ENCODE measurements around the gene GAPDH.

The GAPDH gene

DNA sequence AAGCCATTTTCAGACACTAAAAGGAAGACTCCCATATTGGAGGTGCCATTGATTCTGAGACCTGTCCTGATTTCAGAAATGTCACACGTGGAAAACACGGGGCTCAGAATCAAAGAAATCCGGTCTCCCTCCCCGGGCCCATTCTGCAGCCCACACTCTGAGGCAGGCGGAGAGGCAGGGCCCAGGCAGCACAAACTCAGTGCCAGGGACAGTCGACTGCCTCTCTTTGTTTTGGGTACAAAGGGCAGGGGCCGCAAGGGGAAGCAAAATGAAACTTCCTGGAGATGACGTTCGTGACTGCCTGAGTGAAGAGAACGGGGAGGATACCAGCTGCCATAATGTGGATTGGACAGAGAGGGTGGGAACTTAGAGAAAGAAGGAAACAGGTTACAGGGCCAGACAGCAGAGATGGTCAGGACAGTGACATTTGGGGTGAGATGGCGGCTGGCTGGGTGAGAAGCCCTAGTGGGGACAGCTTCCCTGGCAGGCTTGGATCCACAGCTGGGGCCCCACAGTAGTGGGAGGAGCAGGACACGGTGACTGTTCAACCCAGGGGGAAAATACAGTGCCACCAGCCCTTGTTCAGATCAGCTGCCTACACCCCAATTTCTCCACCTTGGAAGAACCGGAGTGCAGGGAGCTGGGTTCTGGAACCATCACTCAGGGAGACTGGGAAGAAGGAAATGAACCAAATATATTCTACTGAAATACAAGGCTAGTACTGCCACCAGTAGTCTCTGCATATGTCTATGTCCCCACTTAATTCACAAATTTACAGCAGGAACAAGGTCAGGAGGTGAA, 8.1 kb downstream of the GAPDH start:
- peaks cover 69% of the 10 kb centered on the region for H3K4me1 Mint-ChIP-seq (ENCODE audit: low read depth)
- peaks cover 96% of the 10 kb centered on the region for H3K36me3 Mint-ChIP-seq (ENCODE audit: low read depth)
- no peaks in the 10 kb centered on the region for H3K27me3 Mint-ChIP-seq
- no peaks in the 10 kb centered on the region for H3K9me3 Mint-ChIP-seq
- no peak overlapping the region for H3K4me3 Mint-ChIP-seq
- H3K27ac Mint-ChIP-seq, result peak overlapping the region; percentile 64
- intact Hi-C loops (cut with micrococcal nuclease), result no loop called here

DNA sequence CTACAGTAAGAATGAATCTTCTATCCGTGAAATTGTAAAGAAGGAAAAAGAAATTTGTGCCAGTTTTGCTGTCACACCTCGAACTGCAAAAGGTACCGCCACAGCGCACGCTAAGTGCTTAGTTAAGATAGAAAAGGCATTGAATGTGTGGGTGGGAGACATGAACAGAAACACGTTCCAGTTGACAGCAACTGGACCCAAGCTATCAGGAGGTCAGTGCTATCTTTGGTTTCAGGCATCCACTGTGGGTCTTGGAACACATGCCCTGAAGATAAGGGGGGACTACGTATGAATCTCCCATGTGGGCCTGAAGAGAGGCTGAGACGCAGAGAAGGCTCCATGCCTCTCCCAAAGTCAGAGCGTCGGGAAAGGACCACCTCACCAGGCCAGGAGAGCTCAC, 11.7 kb downstream of the GAPDH start:
- intact Hi-C loops (cut with micrococcal nuclease), result no loop called here
- Mint-ChIP-seq H3K27ac (no peak overlapping the region), H3K4me1 (ENCODE audit: low read depth) (peaks cover 71% of the 10 kb centered on the region), H3K4me3 (no peak overlapping the region), H3K27me3 (no peaks in the 10 kb centered on the region), H3K9me3 (no peaks in the 10 kb centered on the region), H3K36me3 (ENCODE audit: low read depth) (peaks cover 95% of the 10 kb centered on the region)

DNA sequence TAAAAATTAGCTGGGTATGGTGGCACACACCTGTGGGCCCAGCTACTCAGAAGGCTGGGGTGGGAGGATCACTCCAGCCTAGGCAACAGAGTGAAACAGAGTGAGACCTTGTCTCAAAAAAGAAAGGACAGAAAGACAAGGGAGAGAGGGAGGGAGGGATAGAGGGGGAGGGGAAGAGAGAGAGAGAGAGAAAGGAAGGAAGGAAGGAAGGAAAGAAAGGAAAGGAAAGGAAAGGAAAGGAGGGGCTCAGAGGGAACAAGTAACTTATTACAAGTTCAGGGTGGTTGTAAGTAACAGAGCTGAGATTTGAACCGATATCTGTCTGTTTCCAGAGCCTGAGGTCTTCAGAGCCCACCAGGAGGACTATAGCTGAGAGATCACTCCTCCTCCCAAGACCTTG, 13.2 kb downstream of the GAPDH start:
- peaks cover 71% of the 10 kb centered on the region for H3K4me1 Mint-ChIP-seq (ENCODE audit: low read depth)
- H3K9me3 Mint-ChIP-seq, result no peaks in the 10 kb centered on the region
- H3K27me3 Mint-ChIP-seq, result no peaks in the 10 kb centered on the region
- H3K4me3 Mint-ChIP-seq, result no peak overlapping the region
- peak overlapping the region; percentile 86 for H3K27ac Mint-ChIP-seq
- intact Hi-C loops (cut with micrococcal nuclease), result no loop called here
- H3K36me3 Mint-ChIP-seq (ENCODE audit: low read depth), result peaks cover 92% of the 10 kb centered on the region

DNA sequence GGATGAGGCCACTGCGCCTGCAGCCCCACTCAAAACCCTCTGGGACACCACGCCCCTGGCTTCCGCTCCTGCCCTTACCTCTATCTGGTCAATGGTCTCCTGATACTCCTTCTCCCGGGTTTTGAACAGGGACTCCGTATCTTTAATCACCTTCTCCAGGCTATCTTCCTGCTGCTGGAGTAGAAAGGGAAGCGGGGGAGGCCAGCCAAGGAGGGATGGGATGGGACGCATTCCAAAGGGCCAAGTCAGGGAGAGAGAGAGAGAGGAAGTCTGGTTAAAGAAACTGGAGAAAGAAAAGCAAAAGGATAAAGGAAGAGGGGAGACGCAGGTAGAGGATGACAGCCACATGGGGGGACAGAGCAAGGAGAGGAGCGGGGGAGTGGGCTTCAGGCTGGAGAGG, 13.7 kb downstream of the GAPDH start:
- Mint-ChIP-seq H3K4me1 (ENCODE audit: low read depth) (peaks cover 71% of the 10 kb centered on the region), H3K27ac (peak overlapping the region; percentile 86), H3K9me3 (no peaks in the 10 kb centered on the region), H3K27me3 (no peaks in the 10 kb centered on the region), H3K36me3 (ENCODE audit: low read depth) (peaks cover 92% of the 10 kb centered on the region), H3K4me3 (no peak overlapping the region)
- intact Hi-C loops (cut with micrococcal nuclease), result no loop called here

DNA sequence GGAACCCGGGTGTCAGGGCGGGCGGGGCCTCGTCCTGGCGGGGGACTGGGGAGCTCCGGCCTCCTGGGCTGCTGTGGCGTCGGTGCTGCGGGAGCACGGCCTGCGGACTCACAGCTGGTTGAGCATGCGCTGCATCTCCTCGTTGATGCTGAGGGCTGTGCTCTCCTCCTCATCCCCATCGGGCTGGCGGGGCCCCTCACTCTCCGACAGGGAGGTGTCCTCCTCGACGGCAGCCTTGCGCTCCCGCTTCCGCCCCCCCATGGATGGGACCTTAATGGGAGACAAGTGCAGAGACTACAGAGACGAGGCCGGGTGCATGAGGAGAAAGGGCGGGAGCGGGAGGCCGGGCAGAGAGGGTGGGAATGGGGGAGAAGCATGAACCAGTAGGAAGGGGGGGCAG, 14.2 kb downstream of the GAPDH start:
- Mint-ChIP-seq H3K27ac (peak overlapping the region; percentile 86), H3K36me3 (ENCODE audit: low read depth) (peaks cover 94% of the 10 kb centered on the region), H3K4me1 (ENCODE audit: low read depth) (peaks cover 72% of the 10 kb centered on the region)

DNA sequence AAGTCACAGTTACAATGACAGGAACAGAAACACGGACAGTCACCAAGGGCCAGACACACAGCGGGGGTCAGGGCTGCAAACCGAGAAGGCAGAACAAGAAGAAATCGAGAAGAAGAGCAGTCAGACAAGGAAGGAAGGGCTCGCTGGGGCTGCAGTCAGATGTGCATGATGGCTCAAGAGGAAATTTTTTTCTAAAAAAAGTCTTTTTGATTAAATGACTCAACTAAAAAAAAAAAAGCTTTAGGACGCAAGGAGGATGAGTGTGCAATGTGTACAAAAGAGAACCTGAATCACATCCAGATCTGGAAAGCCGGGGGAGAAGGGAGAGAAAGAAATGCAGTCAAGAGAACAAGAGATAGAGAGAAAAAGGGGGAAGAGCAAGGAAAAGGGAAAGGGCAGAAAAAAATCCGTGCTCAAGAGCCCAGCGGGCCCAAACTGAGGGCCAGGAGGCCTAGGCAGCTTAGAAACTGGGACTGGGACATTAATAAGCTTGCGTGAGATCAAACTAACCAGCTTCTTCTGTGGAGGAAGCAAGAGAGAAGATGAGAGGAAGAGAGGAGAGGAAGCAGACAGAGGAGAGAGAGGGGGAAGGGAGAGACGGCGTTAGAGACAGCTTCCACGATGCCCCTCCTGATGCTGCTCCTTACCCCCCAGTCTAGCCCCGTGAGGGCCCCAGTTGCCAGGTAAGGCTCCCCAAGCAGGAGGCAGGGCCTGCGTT, 14.8 kb downstream of the GAPDH start:
- intact Hi-C loops (cut with micrococcal nuclease), result no loop called here
- H3K4me1 Mint-ChIP-seq (ENCODE audit: low read depth), result peaks cover 75% of the 10 kb centered on the region
- peaks cover 93% of the 10 kb centered on the region for H3K36me3 Mint-ChIP-seq (ENCODE audit: low read depth)
- H3K9me3 Mint-ChIP-seq, result no peaks in the 10 kb centered on the region
- H3K4me3 Mint-ChIP-seq, result peak overlapping the region; percentile 61
- H3K27me3 Mint-ChIP-seq, result no peaks in the 10 kb centered on the region
- H3K27ac Mint-ChIP-seq, result peak overlapping the region; percentile 86

More for the DNA sequence above, 14.2 kb downstream of the GAPDH start:
- peak overlapping the region; percentile 61 for H3K4me3 Mint-ChIP-seq
- intact Hi-C loops (cut with micrococcal nuclease), result no loop called here
- H3K9me3 Mint-ChIP-seq, result no peaks in the 10 kb centered on the region
- no peaks in the 10 kb centered on the region for H3K27me3 Mint-ChIP-seq

DNA sequence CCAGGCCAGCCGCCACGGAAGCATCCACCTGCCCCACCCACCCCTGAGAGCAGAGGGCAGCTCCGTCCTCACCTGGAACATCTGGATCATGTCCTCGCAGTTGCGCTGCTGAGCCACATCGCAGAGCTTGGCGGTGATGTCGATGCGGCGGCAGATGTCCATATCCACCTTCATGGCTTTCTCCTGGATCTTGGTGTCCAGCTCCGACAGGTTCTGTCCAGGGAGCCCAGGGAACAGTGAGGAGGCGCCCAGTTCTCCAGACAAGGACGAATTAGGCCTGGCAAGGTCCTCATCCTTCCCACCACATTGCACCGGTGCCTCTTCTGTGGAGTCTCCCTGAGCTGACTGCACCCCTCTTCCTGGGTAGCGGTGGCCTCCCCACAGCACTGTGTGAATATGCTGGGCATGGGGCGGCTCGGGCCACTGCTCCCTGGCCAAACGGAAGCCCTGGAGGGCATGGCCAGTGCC, 15.4 kb downstream of the GAPDH start:
- intact Hi-C loops (cut with micrococcal nuclease), result no loop called here
- Mint-ChIP-seq H3K27me3 (no peaks in the 10 kb centered on the region), H3K4me3 (peak overlapping the region; percentile 61), H3K36me3 (ENCODE audit: low read depth) (peaks cover 93% of the 10 kb centered on the region), H3K4me1 (ENCODE audit: low read depth) (peaks cover 76% of the 10 kb centered on the region), H3K9me3 (no peaks in the 10 kb centered on the region), H3K27ac (peak overlapping the region; percentile 86)

DNA sequence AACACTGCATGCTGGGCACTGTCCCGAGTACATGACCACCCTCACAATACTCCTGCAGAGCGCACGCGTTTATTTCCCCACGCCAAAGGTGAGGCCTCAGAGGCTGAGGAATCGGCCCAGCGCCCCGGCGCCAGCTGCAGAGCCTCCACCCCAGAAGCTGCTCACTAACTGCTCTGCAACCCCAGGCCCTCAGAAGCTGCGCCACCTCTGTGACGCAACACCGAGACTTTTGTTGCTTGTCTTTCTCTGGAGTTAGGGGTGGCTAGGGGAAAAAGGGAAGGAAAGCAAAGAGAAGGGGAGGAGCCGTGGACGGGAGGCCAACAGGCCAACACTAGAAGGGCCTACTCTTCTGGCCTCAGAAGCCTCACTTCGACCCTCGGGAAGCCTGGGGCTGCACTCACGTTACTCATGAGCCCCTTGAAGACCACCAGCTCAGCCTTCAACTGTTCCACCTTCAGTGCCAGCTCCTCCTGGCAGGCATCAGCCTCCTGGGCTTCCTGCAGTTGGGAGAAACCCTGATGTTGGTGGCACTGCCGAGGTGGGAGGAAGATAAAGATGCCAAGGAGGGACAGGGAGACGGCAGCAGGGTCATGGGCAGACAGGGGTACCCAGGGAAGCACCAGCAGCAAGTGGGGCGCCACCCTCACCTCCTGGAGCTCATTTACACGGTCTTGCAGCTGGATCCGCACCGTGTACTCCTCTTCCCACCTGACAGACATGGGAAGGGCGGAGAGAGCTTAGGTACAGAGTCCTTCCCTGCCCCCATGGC, 16.2 kb downstream of the GAPDH start:
- intact Hi-C loops (cut with micrococcal nuclease), result no loop called here
- H3K4me3 Mint-ChIP-seq, result peak overlapping the region; percentile 61
- peaks cover 80% of the 10 kb centered on the region for H3K4me1 Mint-ChIP-seq (ENCODE audit: low read depth)
- no peaks in the 10 kb centered on the region for H3K9me3 Mint-ChIP-seq
- peaks cover 91% of the 10 kb centered on the region for H3K36me3 Mint-ChIP-seq (ENCODE audit: low read depth)
- no peaks in the 10 kb centered on the region for H3K27me3 Mint-ChIP-seq
- H3K27ac Mint-ChIP-seq, result peak overlapping the region; percentile 86

DNA sequence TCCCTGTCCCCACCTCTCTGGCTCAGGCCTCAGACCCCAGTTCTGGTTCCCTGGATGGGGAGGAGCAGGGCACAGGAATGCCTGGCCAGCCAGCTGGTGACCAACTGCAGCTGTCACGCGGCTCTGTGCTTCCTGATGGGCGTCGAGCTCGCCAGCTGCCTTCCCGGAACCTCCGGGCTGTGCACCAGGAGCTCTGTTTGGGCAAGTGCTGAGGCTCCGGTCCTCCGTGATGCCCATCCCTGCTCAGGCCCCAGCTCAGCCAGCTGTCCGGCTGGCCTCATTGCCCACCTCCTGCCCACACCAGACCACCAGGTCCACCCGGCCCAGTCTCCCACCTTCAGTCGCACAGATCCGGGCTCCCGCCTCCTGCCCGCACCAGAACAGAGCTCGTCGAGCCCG, 16.7 kb downstream of the GAPDH start:
- Mint-ChIP-seq H3K4me1 (ENCODE audit: low read depth) (peaks cover 80% of the 10 kb centered on the region), H3K9me3 (no peaks in the 10 kb centered on the region), H3K27me3 (no peaks in the 10 kb centered on the region), H3K4me3 (peak overlapping the region; percentile 61), H3K36me3 (ENCODE audit: low read depth) (peaks cover 85% of the 10 kb centered on the region), H3K27ac (peak overlapping the region; percentile 86)
- intact Hi-C loops (cut with micrococcal nuclease), result no loop called here

DNA sequence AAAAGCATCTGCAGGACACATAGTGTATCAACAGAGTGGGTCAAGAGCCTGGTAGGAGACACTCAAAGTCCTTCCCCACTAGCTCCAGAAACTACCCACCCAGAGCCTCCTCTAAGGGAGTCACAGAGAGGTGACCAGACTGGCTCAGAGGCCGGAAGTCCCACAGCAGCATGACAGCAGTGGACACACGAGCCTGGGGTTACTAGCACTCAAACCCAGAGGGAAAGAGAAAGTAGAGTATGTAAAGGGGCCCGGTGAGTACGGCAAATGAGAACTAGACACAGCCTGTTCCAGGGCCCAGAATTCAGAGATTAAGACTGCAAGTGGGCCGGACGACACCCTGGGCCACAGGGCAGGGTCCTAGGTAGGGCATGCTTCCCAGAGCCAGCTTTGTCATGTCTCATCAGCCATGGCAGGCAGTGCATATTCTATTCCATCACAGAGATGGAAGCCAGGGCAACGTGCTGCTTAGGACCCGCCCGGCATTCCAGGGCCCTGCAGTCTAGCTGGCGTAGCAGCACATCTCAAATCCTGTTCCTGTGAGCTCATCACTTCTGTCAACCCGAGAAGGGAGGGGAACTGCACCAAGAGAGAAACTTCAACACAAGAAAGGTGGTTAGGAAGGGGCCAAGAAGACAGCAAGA, 17.3 kb downstream of the GAPDH start:
- Mint-ChIP-seq H3K4me3 (peak overlapping the region; percentile 61), H3K4me1 (ENCODE audit: low read depth) (peaks cover 84% of the 10 kb centered on the region), H3K36me3 (ENCODE audit: low read depth) (peaks cover 83% of the 10 kb centered on the region), H3K27me3 (no peaks in the 10 kb centered on the region), H3K27ac (peak overlapping the region; percentile 86), H3K9me3 (no peaks in the 10 kb centered on the region)
- intact Hi-C loops (cut with micrococcal nuclease), result no loop called here

DNA sequence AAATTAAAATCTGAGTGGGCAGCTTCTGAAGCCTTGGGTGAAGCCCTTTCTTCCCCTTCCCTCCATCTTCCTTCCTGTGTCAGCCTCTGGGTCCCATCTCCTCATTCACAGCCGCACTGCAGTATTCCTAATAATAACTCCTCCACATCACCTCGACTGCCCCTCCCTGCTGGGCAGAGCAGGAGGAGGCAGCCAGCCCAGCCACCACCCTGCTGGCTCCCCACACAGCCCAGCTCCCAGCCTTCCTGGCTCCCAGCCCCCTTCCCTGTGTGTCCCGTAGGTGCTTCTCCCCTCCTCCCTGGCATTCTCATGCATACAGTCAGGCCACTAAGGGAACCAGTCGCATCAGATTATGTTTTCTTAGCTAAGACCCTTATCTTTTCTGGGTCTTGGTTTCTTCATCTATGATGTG, 17.8 kb downstream of the GAPDH start:
- intact Hi-C loops (cut with micrococcal nuclease), result no loop called here
- Mint-ChIP-seq H3K4me1 (ENCODE audit: low read depth) (peaks cover 86% of the 10 kb centered on the region), H3K4me3 (no peak overlapping the region), H3K36me3 (ENCODE audit: low read depth) (peaks cover 83% of the 10 kb centered on the region), H3K27ac (peak overlapping the region; percentile 86), H3K27me3 (no peaks in the 10 kb centered on the region), H3K9me3 (no peaks in the 10 kb centered on the region)

DNA sequence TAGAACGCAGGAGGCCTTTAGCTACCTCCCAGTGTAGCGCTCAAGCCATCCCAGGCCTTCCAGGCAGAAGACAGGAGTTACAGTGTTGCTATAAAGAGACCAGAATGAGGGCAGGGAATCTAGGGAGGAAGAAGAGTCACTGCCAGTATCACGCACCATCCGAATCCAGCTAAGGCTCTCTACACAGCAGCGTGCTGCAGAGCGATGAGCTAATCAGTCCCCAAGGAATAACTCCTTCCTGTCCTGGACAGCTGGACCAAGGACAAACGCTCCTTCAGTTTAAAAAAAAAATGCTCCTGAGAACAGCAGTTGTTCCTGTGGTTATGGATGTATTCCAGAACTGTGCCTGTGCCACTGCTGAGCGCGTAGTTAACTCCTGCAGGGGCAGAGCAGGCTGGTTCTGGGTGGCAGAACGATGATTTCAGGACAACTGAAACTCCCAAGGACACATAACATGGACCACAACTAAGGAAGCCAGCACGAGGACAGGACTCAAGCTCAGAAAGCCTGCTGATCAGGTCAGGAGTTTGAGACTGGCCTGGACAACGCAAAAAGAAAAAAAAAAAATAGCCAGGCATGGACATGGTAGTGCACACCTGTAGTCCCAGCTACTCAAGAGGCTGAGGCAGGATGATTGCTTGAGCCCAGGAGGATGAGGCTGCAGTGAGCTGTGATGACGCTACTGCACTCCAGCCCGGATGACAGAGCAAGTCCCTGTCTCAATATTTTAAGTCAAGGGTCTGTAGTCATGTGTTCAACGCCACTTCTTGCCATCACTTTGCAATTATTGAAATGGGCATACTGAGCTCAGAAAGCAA, 18.9 kb downstream of the GAPDH start:
- intact Hi-C loops (cut with micrococcal nuclease), result no loop called here
- H3K9me3 Mint-ChIP-seq, result no peaks in the 10 kb centered on the region
- H3K4me3 Mint-ChIP-seq, result peak overlapping the region; percentile 61
- peaks cover 74% of the 10 kb centered on the region for H3K36me3 Mint-ChIP-seq (ENCODE audit: low read depth)
- no peaks in the 10 kb centered on the region for H3K27me3 Mint-ChIP-seq
- H3K4me1 Mint-ChIP-seq (ENCODE audit: low read depth), result peaks cover 79% of the 10 kb centered on the region
- H3K27ac Mint-ChIP-seq, result peak overlapping the region; percentile 86

All from dendritic cell treated with granulocyte-macrophage colony-stimulating factor and Interleukin-4, amounts not matched to agents 40 ng/mL and 50 ng/mL, for 4 days (primary cell).